RWPE2 (cell line): ENCODE measurements around the gene TTC13.

ENCODE experiments used
- ATAC-seq: fragments of 200-7000 bp; cut with Tn5 transposase; 3 replicates; pipeline ENCODE4 v1.9.1; 2021; ENCODE audit warnings: low read depth
- DNase-seq: peaks from one replicate; pipeline ENCODE4 v3.0.0-alpha.2; 2020; ENCODE audit warnings: low spot score
- H3K27ac ChIP-seq: fragments of 450-650 bp; 2 replicates; pipeline ENCODE4 v1.5.1; 2017; ENCODE audit warnings: mild to moderate bottlenecking; ENCODE audit not compliant: poor library complexity, severe bottlenecking
- H3K27me3 ChIP-seq: fragments of 250-450 bp; sonication (Bioruptor Pico); 2 replicates; pipeline ENCODE4 v1.5.1; 2021; ENCODE audit warnings: mild to moderate bottlenecking, moderate library complexity; ENCODE audit not compliant: insufficient read depth, poor library complexity, severe bottlenecking
- H3K36me3 ChIP-seq: fragments of 250-450 bp; sonication (Bioruptor Pico); 2 replicates; pipeline ENCODE4 v1.5.1; 2020; ENCODE audit warnings: low read depth, mild to moderate bottlenecking, moderate library complexity
- H3K4me1 ChIP-seq: fragments of 250-450 bp; sonication (Bioruptor Pico); 2 replicates; pipeline ENCODE4 v1.5.1; 2021; ENCODE audit warnings: mild to moderate bottlenecking, moderate library complexity; ENCODE audit not compliant: insufficient read depth, poor library complexity, severe bottlenecking
- H3K4me3 ChIP-seq: fragments of 250-450 bp; sonication (Bioruptor Pico); 2 replicates; pipeline ENCODE4 v1.5.1; 2021; ENCODE audit warnings: mild to moderate bottlenecking, moderate library complexity; ENCODE audit not compliant: severe bottlenecking
- H3K9me3 ChIP-seq: fragments of 250-450 bp; sonication (Bioruptor Pico); 2 replicates; pipeline ENCODE4 v1.5.1; 2021; ENCODE audit warnings: mild to moderate bottlenecking, moderate library complexity; ENCODE audit not compliant: severe bottlenecking
- TF ChIP-seq, protein P1 (sequence below): fragments of 450-650 bp; IDR thresholded peaks from one replicate; pipeline ENCODE4 v1.5.1; 2017; ENCODE audit warnings: mild to moderate bottlenecking, moderate library complexity; ENCODE audit not compliant: poor library complexity, severe bottlenecking

TTC13 gene

GRCh38 chr1:230883967-230884366 lies 94.7 kb downstream of the TTC13 start:
- peaks cover 6% of the 10 kb centered on the region for H3K27me3 ChIP-seq
- no peak for ATAC-seq
- TF ChIP-seq, protein P1, sequence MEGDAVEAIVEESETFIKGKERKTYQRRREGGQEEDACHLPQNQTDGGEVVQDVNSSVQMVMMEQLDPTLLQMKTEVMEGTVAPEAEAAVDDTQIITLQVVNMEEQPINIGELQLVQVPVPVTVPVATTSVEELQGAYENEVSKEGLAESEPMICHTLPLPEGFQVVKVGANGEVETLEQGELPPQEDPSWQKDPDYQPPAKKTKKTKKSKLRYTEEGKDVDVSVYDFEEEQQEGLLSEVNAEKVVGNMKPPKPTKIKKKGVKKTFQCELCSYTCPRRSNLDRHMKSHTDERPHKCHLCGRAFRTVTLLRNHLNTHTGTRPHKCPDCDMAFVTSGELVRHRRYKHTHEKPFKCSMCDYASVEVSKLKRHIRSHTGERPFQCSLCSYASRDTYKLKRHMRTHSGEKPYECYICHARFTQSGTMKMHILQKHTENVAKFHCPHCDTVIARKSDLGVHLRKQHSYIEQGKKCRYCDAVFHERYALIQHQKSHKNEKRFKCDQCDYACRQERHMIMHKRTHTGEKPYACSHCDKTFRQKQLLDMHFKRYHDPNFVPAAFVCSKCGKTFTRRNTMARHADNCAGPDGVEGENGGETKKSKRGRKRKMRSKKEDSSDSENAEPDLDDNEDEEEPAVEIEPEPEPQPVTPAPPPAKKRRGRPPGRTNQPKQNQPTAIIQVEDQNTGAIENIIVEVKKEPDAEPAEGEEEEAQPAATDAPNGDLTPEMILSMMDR: no peak

DNA sequence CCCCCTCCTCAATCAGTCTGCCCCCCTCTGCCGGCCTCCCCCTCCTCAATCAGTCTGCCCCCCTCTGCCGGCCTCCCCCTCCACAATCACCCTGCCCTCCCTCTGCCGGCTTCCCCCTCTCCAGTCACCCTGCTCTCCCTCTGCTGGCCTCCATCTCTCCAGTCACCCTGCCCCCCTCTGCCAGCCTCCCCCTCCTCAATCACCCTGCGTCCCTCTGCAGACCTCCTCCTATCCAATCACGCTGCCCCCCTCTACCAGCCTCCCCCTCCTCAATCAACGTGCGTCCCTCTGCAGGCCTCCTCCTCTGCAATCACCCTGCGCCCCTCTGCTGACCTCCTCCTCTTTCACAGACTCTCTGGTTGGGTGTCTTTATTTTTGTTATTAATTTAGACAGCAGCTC lies 98.9 kb downstream of the TTC13 start:
- Histone ChIP-seq H3K9me3 (no peaks in the 10 kb centered on the region), H3K4me1 (no peaks in the 10 kb centered on the region), H3K36me3 (no peaks in the 10 kb centered on the region), H3K27me3 (peaks cover 12% of the 10 kb centered on the region), H3K4me3 (no peak overlapping the region), H3K27ac (no peak overlapping the region)
- ATAC-seq: no peak
- no peak for DNase-seq
- TF ChIP-seq, protein P1: no peak

More at GRCh38 chr1:230883967-230884366, 94.7 kb downstream of the TTC13 start:
- Histone ChIP-seq H3K27ac (no peak overlapping the region), H3K4me1 (no peaks in the 10 kb centered on the region), H3K9me3 (no peaks in the 10 kb centered on the region), H3K4me3 (no peak overlapping the region), H3K36me3 (no peaks in the 10 kb centered on the region)
- no peak for DNase-seq

DNA sequence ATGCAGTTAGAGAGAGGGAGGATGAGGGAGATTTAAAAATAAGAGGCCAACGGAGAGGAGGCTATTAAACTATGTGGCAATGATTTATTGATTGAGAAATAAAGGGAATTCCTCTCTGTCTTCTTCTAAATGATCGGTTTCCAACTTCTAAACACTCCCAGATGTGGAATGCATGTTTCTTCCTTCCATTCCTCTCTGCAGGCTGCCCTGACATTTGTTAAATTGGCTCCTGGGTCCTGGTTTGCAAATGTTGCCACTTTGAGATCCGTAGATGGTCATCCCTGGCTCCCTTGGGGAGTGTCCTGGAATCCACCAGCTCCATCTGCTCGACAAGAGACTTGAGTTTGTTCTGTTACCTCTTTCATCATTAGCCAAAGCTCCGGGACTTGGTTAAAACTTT lies 100.1 kb downstream of the TTC13 start:
- Histone ChIP-seq H3K27me3 (peaks cover 12% of the 10 kb centered on the region), H3K4me1 (no peaks in the 10 kb centered on the region), H3K9me3 (no peaks in the 10 kb centered on the region), H3K4me3 (no peak overlapping the region), H3K27ac (no peak overlapping the region), H3K36me3 (no peaks in the 10 kb centered on the region)
- ATAC-seq (no peak), DNase-seq (no peak)
- TF ChIP-seq, protein P1: no peak

GRCh38 chr1:230877924-230878590 lies 100.6 kb downstream of the TTC13 start:
- H3K27me3 ChIP-seq: peaks cover 12% of the 10 kb centered on the region
- no peaks in the 10 kb centered on the region for H3K9me3 ChIP-seq
- DNase-seq: no peak
- H3K4me1 ChIP-seq: no peaks in the 10 kb centered on the region
- ATAC-seq: no peak
- H3K4me3 ChIP-seq: no peak overlapping the region
- H3K27ac ChIP-seq: no peak overlapping the region
- TF ChIP-seq, protein P1: no peak
- no peaks in the 10 kb centered on the region for H3K36me3 ChIP-seq

DNA sequence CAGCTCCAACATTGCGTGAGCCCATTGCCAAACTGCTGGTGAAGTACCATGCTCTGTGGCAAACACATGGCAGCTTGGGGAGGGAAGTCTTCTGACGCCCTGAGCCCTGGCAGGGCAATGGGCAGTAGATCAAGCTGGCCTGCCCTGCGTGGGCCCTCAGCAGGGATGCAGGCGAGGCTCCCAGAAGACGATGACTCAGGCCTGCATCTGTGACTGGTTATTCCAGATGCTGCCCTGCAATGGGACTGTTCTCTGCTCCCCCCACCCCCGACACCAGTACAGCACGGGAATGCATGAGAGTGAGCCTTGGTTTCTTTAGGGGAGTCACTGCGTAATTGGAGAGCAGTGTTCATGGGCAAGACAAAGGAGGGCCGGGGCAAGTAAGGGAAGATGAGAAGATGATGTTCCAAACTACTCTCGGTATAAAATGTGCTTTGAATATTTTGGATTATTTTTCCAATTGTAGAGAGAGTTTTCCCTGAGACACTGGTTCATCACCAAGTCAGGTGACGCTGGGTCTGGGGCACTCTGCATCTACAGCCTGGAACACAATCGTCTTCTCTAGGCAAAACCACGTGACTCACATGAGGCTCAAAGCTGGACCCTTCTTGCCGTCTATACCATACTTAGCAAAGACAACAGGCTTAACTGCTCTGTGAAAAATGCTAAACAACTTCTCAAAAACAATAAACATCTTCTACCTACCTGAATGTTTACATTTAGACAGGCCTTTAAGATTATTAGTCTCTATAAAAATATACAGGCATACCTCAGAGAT lies 101.3 kb downstream of the TTC13 start:
- H3K4me1 ChIP-seq: no peaks in the 10 kb centered on the region
- ATAC-seq (no peak), DNase-seq (no peak)
- peaks cover 12% of the 10 kb centered on the region for H3K27me3 ChIP-seq
- TF ChIP-seq, protein P1: no peak
- H3K27ac ChIP-seq: no peak overlapping the region
- no peaks in the 10 kb centered on the region for H3K36me3 ChIP-seq
- no peak overlapping the region for H3K4me3 ChIP-seq
- H3K9me3 ChIP-seq: no peaks in the 10 kb centered on the region
